Renal cortical epithelial cell (primary cell): ENCODE measurements around the gene AKT3. TPM values are rescaled to one million over a fixed set of nuclear protein-coding genes. Genes with fewer than 3 reads are reported as not detected.

Experiments
- DNase-seq: peaks from one replicate; pipeline ENCODE4 v3.0.0-alpha.2; 2011; ENCODE audit warnings: low read depth
- total RNA-seq: library from RNA; depleted of rRNA; stranded (reverse); fragments of >200 nt; gene quantifications from 2 replicates; pipeline ENCODE4 v1.2.3, GENCODE V29; 2014

Gene AKT3
- total RNA-seq, 1 donor from 2014 or later, result 53.2 TPM

GRCh38 chr1:243508303-243508713 is 341.7 kb downstream of the AKT3 start:
- no peak for DNase-seq

- DNase-seq, result no peak
These were observed 342.3 kb downstream of the AKT3 start for GRCh38 chr1:243507672-243508302.

GRCh38 chr1:243507001-243507671 is 342.9 kb downstream of the AKT3 start:
- DNase-seq, result no peak

- DNase-seq, result no peak
These were observed 343.9 kb downstream of the AKT3 start for GRCh38 chr1:243505986-243506689.

- DNase-seq, result no peak
These were observed 346.9 kb downstream of the AKT3 start for GRCh38 chr1:243503155-243503554.

GRCh38 chr1:243501002-243501401 is 349.0 kb downstream of the AKT3 start:
- DNase-seq, result no peak

- DNase-seq, result no peak
These were observed 349.5 kb downstream of the AKT3 start for GRCh38 chr1:243500512-243500911.

GRCh38 chr1:243499711-243500110 is 350.3 kb downstream of the AKT3 start:
- no peak for DNase-seq

- no peak for DNase-seq
These were observed 350.8 kb downstream of the AKT3 start for GRCh38 chr1:243499248-243499647.

GRCh38 chr1:243497939-243498681 is 351.9 kb downstream of the AKT3 start:
- no peak for DNase-seq

- DNase-seq, result no peak
These were observed 353.2 kb downstream of the AKT3 start for GRCh38 chr1:243496806-243497205.

- DNase-seq, result no peak
These were observed 353.8 kb downstream of the AKT3 start for GRCh38 chr1:243496187-243496646.

- no peak for DNase-seq
These were observed 354.4 kb downstream of the AKT3 start for GRCh38 chr1:243495442-243496186.

GRCh38 chr1:243494741-243495431 is 355.2 kb downstream of the AKT3 start:
- no peak for DNase-seq

GRCh38 chr1:243493156-243494129 is 356.6 kb downstream of the AKT3 start:
- no peak for DNase-seq

GRCh38 chr1:243490748-243491686 is 359.0 kb downstream of the AKT3 start:
- no peak for DNase-seq

GRCh38 chr1:243489681-243490546 is 360.1 kb downstream of the AKT3 start:
- no peak for DNase-seq

GRCh38 chr1:243489158-243489527 is 360.9 kb downstream of the AKT3 start:
- DNase-seq, result no peak
